Glutamatergic neuron (in vitro differentiated cells): Measurements from ENCODE around the gene HECTD3. TPM values are rescaled to one million over a fixed set of nuclear protein-coding genes. Genes with fewer than 3 reads are reported as not detected.
A peak's percentile ranks its signal among the peaks of the same experiment; 100 is the strongest.
"Not testable (repeated sequence)": the region's sequence is repeated elsewhere in the genome, so short reads cannot be mapped to it uniquely, and the experiment has no call there.

Experiments
- DNase-seq: peaks from one replicate; pipeline ENCODE4 v3.0.0; 2022
- H3K27ac Mint-ChIP-seq: one replicate; pipeline ENCODE4 v1.8.0; 2020; ENCODE audit warnings: mild to moderate bottlenecking, mixed read lengths, inconsistent platforms; ENCODE audit not compliant: unreplicated experiment
- H3K27me3 Mint-ChIP-seq: one replicate; pipeline ENCODE4 v1.8.0; 2020; ENCODE audit warnings: mild to moderate bottlenecking, moderate library complexity, mixed read lengths, inconsistent platforms; ENCODE audit not compliant: unreplicated experiment
- H3K36me3 Mint-ChIP-seq: one replicate; pipeline ENCODE4 v1.8.0; 2020; ENCODE audit warnings: mild to moderate bottlenecking, mixed read lengths, inconsistent platforms; ENCODE audit not compliant: unreplicated experiment
- H3K4me1 Mint-ChIP-seq: one replicate; pipeline ENCODE4 v1.8.0; 2020; ENCODE audit warnings: mild to moderate bottlenecking, low read depth, mixed read lengths, inconsistent platforms; ENCODE audit not compliant: unreplicated experiment
- H3K4me3 Mint-ChIP-seq: one replicate; pipeline ENCODE4 v1.8.0; 2020; ENCODE audit warnings: mild to moderate bottlenecking, mixed read lengths, inconsistent platforms; ENCODE audit not compliant: unreplicated experiment
- H3K9me3 Mint-ChIP-seq: one replicate; pipeline ENCODE4 v1.8.0; 2020; ENCODE audit warnings: mild to moderate bottlenecking, moderate library complexity, mixed read lengths, inconsistent platforms; ENCODE audit not compliant: unreplicated experiment
- total RNA-seq: library from RNA; stranded (reverse); fragmentation: NEBNext Ultra II Directional; extraction: Animal tissue kit (Norgen Biotek cat#: 25700); gene quantifications from one replicate; pipeline ENCODE4 v1.2.1, GENCODE V29; 2021; ENCODE audit not compliant: unreplicated experiment
- TF ChIP-seq, protein P1 (sequence below): fragments of 200-600 bp; sonication (generic); IDR thresholded peaks from one replicate; pipeline ENCODE4 v1.5.0; 2021; ENCODE audit not compliant: partially characterized antibody, unreplicated experiment

Gene HECTD3
- total RNA-seq, 1 donor from 2014 or later, result 137 TPM

GRCh38 chr1:45002650-45003645 is 8.2 kb downstream of the HECTD3 start:
- Mint-ChIP-seq H3K4me3 (peak overlapping the region; percentile 7), H3K27me3 (peaks cover 15% of the 10 kb centered on the region), H3K9me3 (no peaks in the 10 kb centered on the region), H3K36me3 (no peaks in the 10 kb centered on the region), H3K4me1 (peaks cover 4% of the 10 kb centered on the region), H3K27ac (peak overlapping the region; percentile 5)
- TF ChIP-seq, protein P1, sequence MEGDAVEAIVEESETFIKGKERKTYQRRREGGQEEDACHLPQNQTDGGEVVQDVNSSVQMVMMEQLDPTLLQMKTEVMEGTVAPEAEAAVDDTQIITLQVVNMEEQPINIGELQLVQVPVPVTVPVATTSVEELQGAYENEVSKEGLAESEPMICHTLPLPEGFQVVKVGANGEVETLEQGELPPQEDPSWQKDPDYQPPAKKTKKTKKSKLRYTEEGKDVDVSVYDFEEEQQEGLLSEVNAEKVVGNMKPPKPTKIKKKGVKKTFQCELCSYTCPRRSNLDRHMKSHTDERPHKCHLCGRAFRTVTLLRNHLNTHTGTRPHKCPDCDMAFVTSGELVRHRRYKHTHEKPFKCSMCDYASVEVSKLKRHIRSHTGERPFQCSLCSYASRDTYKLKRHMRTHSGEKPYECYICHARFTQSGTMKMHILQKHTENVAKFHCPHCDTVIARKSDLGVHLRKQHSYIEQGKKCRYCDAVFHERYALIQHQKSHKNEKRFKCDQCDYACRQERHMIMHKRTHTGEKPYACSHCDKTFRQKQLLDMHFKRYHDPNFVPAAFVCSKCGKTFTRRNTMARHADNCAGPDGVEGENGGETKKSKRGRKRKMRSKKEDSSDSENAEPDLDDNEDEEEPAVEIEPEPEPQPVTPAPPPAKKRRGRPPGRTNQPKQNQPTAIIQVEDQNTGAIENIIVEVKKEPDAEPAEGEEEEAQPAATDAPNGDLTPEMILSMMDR, result no peak
- DNase-seq, result no peak

- DNase-seq, H3K27ac Mint-ChIP-seq, H3K36me3 Mint-ChIP-seq, H3K4me3 Mint-ChIP-seq, H3K9me3 Mint-ChIP-seq, H3K4me1 Mint-ChIP-seq: not testable (repeated sequence)
- peaks cover 13% of the 10 kb centered on the region for H3K27me3 Mint-ChIP-seq
Measured at GRCh38 chr1:45001576-45001975, 9.5 kb downstream of the HECTD3 start.

- TF ChIP-seq, protein P1, result no peak
- DNase-seq, result no peak
- no peak overlapping the region for H3K27ac Mint-ChIP-seq
- H3K9me3 Mint-ChIP-seq, result no peaks in the 10 kb centered on the region
- peaks cover 4% of the 10 kb centered on the region for H3K4me1 Mint-ChIP-seq
- H3K36me3 Mint-ChIP-seq, result no peaks in the 10 kb centered on the region
- H3K27me3 Mint-ChIP-seq, result peaks cover 13% of the 10 kb centered on the region
- H3K4me3 Mint-ChIP-seq, result no peak overlapping the region
Measured at GRCh38 chr1:45001011-45001481, 10.1 kb downstream of the HECTD3 start.

DNA sequence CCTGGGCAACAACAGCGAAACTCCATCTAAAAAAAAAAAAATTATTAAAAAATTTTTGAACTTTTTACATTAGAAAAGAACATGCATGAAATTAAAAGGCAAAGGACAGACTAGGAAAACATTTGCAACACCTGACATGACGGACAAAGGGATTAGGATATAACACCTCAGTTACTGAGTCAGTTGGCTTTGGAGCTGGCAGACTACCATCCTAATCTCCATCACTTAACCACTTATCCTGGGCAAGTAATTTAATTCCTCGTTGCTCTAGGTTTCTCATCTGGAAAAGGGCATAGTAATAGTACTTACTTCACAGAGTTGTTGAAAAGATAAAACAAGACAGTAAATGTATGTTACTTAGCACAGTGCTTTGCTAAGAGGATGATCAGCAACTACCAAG is 11.9 kb downstream of the HECTD3 start:
- TF ChIP-seq, protein P1, result no peak
- no peaks in the 10 kb centered on the region for H3K9me3 Mint-ChIP-seq
- H3K27me3 Mint-ChIP-seq, result peaks cover 9% of the 10 kb centered on the region
- H3K27ac Mint-ChIP-seq, result no peak overlapping the region
- peaks cover 6% of the 10 kb centered on the region for H3K36me3 Mint-ChIP-seq
- H3K4me1 Mint-ChIP-seq, result peaks cover 4% of the 10 kb centered on the region
- H3K4me3 Mint-ChIP-seq, result no peak overlapping the region
- no peak for DNase-seq

DNA sequence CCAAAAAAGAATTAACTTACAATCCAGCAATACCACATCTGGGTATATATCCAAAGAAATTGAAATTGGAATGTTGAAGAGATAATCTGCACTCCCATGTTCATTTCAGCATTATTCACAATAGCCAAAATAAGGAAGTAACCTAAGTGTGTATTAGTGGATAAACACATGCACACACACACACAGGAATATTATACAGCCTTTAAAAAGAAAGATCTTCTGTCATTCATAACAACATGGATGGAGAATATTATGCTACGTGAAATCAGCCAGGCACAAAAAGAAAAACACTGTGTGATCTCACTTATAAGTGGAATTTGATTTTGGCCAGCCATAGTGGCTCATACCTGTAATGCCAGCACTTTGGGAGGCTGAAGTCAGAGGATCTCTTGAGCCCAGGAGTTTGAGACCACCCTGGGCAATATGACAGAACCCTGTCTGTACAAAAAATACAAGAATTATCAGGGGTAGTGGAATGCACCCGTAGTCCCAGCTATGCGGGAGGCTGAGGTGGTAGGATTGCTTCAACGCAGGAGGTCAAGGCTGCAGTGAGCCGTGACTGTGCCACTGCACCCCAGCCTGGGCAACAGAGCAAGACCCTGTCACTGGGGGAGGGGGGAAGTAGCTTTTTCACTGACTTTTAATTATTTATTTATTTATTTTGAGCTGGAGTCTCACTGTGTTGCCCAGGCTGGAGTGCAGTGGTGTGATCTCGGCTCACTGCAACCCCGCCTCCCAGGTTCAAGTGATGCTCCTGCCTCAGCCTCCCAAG is 15.5 kb downstream of the HECTD3 start:
- Mint-ChIP-seq H3K27me3 (peaks cover 3% of the 10 kb centered on the region), H3K27ac (no peak overlapping the region), H3K4me3 (no peak overlapping the region), H3K9me3 (no peaks in the 10 kb centered on the region), H3K36me3 (peaks cover 6% of the 10 kb centered on the region), H3K4me1 (no peaks in the 10 kb centered on the region)
- DNase-seq, result no peak
- TF ChIP-seq, protein P1, result no peak
